IMR-90 (cell line): Measurements from ENCODE around the gene NOC2L. TPM values are rescaled to one million over a fixed set of nuclear protein-coding genes. Genes with fewer than 3 reads are reported as not detected.

Source experiments
- ATAC-seq: fragments of 200-7000 bp; cut with Tn5 transposase; 2 replicates; pipeline ENCODE4 v1.9.1; 2020; ENCODE audit warnings: low read depth, mild to moderate bottlenecking, moderate library complexity
- BruUV-seq: library from RNA; stranded (reverse); fragments of 400-500 nt; replicated peaks from 2 replicates; lab custom pipeline; 2021; lab: Mats Ljungman, UMichigan
- CTCF ChIA-PET: fragments of 300-600 bp; formaldehyde crosslinking; extraction: SDS; loops from one replicate; lab custom pipeline; 2021; ENCODE audit warnings: antibody characterized with exemption; lab: Yijun Ruan, JAX
- POLR2A ChIA-PET: fragments of 300-600 bp; sonication (Branson Sonifier 250); formaldehyde crosslinking; loops from one replicate; lab custom pipeline; 2022; ENCODE audit warnings: antibody characterized with exemption; ENCODE audit not compliant: unreplicated experiment; lab: Charles Lee
- DNase-seq: peaks from one replicate; pipeline ENCODE4 v3.0.0; 2013
- H2AFZ ChIP-seq: replicated peaks from 2 replicates; pipeline ENCODE3; 2013; ENCODE audit warnings: low read length, mild to moderate bottlenecking; ENCODE audit not compliant: poor library complexity
- H2AK5ac ChIP-seq: 2 replicates; pipeline ENCODE4 v1.6.1; 2013; ENCODE audit warnings: low read depth, low read length, inconsistent platforms
- H2AK9ac ChIP-seq: replicated peaks from 2 replicates; pipeline ENCODE3; 2013; ENCODE audit warnings: mild to moderate bottlenecking, low read depth, low read length, moderate library complexity; ENCODE audit not compliant: poor library complexity
- H2BK120ac ChIP-seq: 2 replicates; pipeline ENCODE4 v1.6.1; 2013; ENCODE audit warnings: low read depth, low read length, inconsistent platforms
- H2BK15ac ChIP-seq: 3 replicates; pipeline ENCODE4 v1.6.1; 2013; ENCODE audit warnings: low read depth, low read length, inconsistent platforms
- H2BK20ac ChIP-seq: 2 replicates; pipeline ENCODE4 v1.6.1; 2013; ENCODE audit warnings: low read depth, mild to moderate bottlenecking, inconsistent platforms, low read length, moderate library complexity
- H2BK5ac ChIP-seq: 2 replicates; pipeline ENCODE4 v1.6.1; 2013; ENCODE audit warnings: mild to moderate bottlenecking, low read depth, low read length, inconsistent platforms; ENCODE audit not compliant: poor library complexity, severe bottlenecking
- H3K14ac ChIP-seq: replicated peaks from 2 replicates; pipeline ENCODE4 v1.6.1; 2013; ENCODE audit warnings: low read depth, low read length, inconsistent platforms
- H3K18ac ChIP-seq: 2 replicates; pipeline ENCODE4 v1.6.1; 2013; ENCODE audit warnings: low read depth, low read length, control low read depth
- H3K23ac ChIP-seq: 2 replicates; pipeline ENCODE4 v1.6.1; 2013; ENCODE audit warnings: low read depth, low read length, inconsistent platforms
- H3K27ac ChIP-seq: 2 replicates; pipeline ENCODE4 v1.5.1; 2013; ENCODE audit warnings: mild to moderate bottlenecking, control low read depth, low read length; ENCODE audit not compliant: insufficient read depth
- H3K27me3 ChIP-seq: 2 replicates; pipeline ENCODE4 v1.6.1; 2013; ENCODE audit warnings: low read length; ENCODE audit not compliant: control insufficient read depth, insufficient read depth
- H3K36me3 ChIP-seq: 2 replicates; pipeline ENCODE4 v1.6.1; 2013; ENCODE audit warnings: low read length, mixed read lengths; ENCODE audit not compliant: control insufficient read depth, insufficient read depth
- H3K4ac ChIP-seq: 2 replicates; pipeline ENCODE4 v1.6.1; 2013; ENCODE audit warnings: low read depth, low read length, inconsistent platforms
- H3K4me1 ChIP-seq: 2 replicates; pipeline ENCODE4 v1.6.1; 2013; ENCODE audit warnings: low read length, mixed read lengths; ENCODE audit not compliant: control insufficient read depth, insufficient read depth
- H3K4me2 ChIP-seq: 2 replicates; pipeline ENCODE4 v1.6.1; 2013; ENCODE audit warnings: low read depth, mild to moderate bottlenecking, control low read depth, low read length, moderate library complexity
- H3K4me3 ChIP-seq: 2 replicates; pipeline ENCODE4 v1.5.1; 2013; ENCODE audit warnings: low read depth, mild to moderate bottlenecking, control low read depth, low read length, moderate library complexity; ENCODE audit not compliant: insufficient read depth
- H3K56ac ChIP-seq: 2 replicates; pipeline ENCODE4 v1.6.1; 2013; ENCODE audit warnings: low read length, inconsistent platforms; ENCODE audit not compliant: insufficient read depth; ENCODE audit errors: extremely low read depth
- H3K79me1 ChIP-seq, 2 experiments: 2 replicates each; pipeline ENCODE4 v1.6.1; 2013; ENCODE audit warnings: low read length in 2 of 2, inconsistent platforms in 1 of 2, low read depth in 1 of 2
- H3K9ac ChIP-seq: 2 replicates; pipeline ENCODE4 v1.6.1; 2013; ENCODE audit warnings: low read depth, low read length, control low read depth
- H3K9me1 ChIP-seq: 2 replicates; pipeline ENCODE4 v1.6.1; 2013; ENCODE audit warnings: low read length, inconsistent platforms; ENCODE audit not compliant: insufficient read depth
- H3K9me3 ChIP-seq: 2 replicates; pipeline ENCODE4 v1.6.1; 2013; ENCODE audit warnings: low read length; ENCODE audit not compliant: control insufficient read depth, insufficient read depth
- H4K20me1 ChIP-seq: 2 replicates; pipeline ENCODE4 v1.6.1; 2013; ENCODE audit warnings: low read length, inconsistent platforms; ENCODE audit not compliant: insufficient read depth
- H4K5ac ChIP-seq: 2 replicates; pipeline ENCODE4 v1.6.1; 2013; ENCODE audit warnings: mild to moderate bottlenecking, low read depth, low read length, control low read depth
- H4K8ac ChIP-seq, 2 experiments: 2 replicates each; pipeline ENCODE4 v1.6.1; 2013; ENCODE audit warnings: low read depth in 2 of 2, low read length in 2 of 2, control low read depth in 1 of 2, inconsistent platforms in 1 of 2
- H4K91ac ChIP-seq: 2 replicates; pipeline ENCODE4 v1.6.1; 2013; ENCODE audit warnings: low read depth, low read length, inconsistent platforms; ENCODE audit not compliant: insufficient read depth
- BHLHE40 ChIP-seq: fragments of 150-350 bp; IDR thresholded peaks from 2 replicates; pipeline ENCODE4 v1.6.1; 2016; ENCODE audit warnings: mild to moderate bottlenecking, low read depth, low read length
- CEBPB ChIP-seq: IDR thresholded peaks from 2 replicates; pipeline ENCODE4 v1.6.1; 2012; ENCODE audit warnings: low read depth, low read length, improper control_type of control experiment
- CHD1 ChIP-seq: IDR thresholded peaks from 2 replicates; pipeline ENCODE4 v1.6.1; 2012; ENCODE audit warnings: low read depth, low read length, improper control_type of control experiment
- FOS ChIP-seq: fragments of 150-350 bp; IDR thresholded peaks from 2 replicates; pipeline ENCODE4 v1.6.1; 2016; ENCODE audit warnings: low read depth, low read length
- MAFK ChIP-seq: IDR thresholded peaks from 2 replicates; pipeline ENCODE4 v1.6.1; 2012; ENCODE audit warnings: low read depth, low read length, improper control_type of control experiment
- MAZ ChIP-seq: IDR thresholded peaks from 2 replicates; pipeline ENCODE4 v1.6.1; 2012; ENCODE audit warnings: low read depth, mild to moderate bottlenecking, low read length, improper control_type of control experiment, moderate library complexity, borderline replicate concordance
- MXI1 ChIP-seq: IDR thresholded peaks from 2 replicates; pipeline ENCODE4 v1.6.1; 2012; ENCODE audit warnings: low read depth, mild to moderate bottlenecking, low read length, moderate library complexity, borderline replicate concordance
- NFE2L2 ChIP-seq: fragments of 150-350 bp; IDR thresholded peaks from 2 replicates; pipeline ENCODE4 v1.6.1; 2016; ENCODE audit warnings: low read depth, mild to moderate bottlenecking, low read length
- POLR2A ChIP-seq: IDR thresholded peaks from 2 replicates; pipeline ENCODE4 v1.6.1; 2012; ENCODE audit warnings: mild to moderate bottlenecking, low read depth, low read length
- RAD21 ChIP-seq: IDR thresholded peaks from 2 replicates; pipeline ENCODE4 v1.6.1; 2012; ENCODE audit warnings: low read length, improper control_type of control experiment
- RCOR1 ChIP-seq: IDR thresholded peaks from 2 replicates; pipeline ENCODE4 v1.6.1; 2012; ENCODE audit warnings: mild to moderate bottlenecking, low read length, improper control_type of control experiment; ENCODE audit not compliant: insufficient replicate concordance
- RFX5 ChIP-seq: IDR thresholded peaks from 2 replicates; pipeline ENCODE4 v1.8.0; 2012; ENCODE audit warnings: low read depth, mild to moderate bottlenecking, low read length, moderate library complexity
- SMC3 ChIP-seq: fragments of 150-350 bp; IDR thresholded peaks from 2 replicates; pipeline ENCODE4 v1.6.1; 2016; ENCODE audit warnings: low read depth, mild to moderate bottlenecking, antibody characterized with exemption, low read length, moderate library complexity
- WGBS, 2 experiments: methylation state at CpG; one replicate each; pipeline versions ENCODE4 v1.1.5 to v1.1.7; 2013; ENCODE audit warnings: missing lambda C conversion rate in 2 of 2; ENCODE audit not compliant: insufficient read length in 1 of 2; ENCODE audit errors: extremely low coverage in 2 of 2; 5-methylcytosine and 5-hydroxymethylcytosine counted together
- dilution Hi-C: fragments of 300-500 bp; cut with HindIII; formaldehyde crosslinking; loops from one replicate; pipeline ENCODE4 v1.14.3; 2018; ENCODE audit warnings: low sequenced_read_pairs; ENCODE audit not compliant: unreplicated experiment
- in situ Hi-C: fragments of 300-500 bp; cut with MboI; formaldehyde crosslinking; loops from 3 replicates; pipeline ENCODE4 v1.14.3; 2019; ENCODE audit warnings: low sequenced_read_pairs, inconsistent platforms, mixed read lengths
- intact Hi-C: fragments of 100-400 bp; cut with micrococcal nuclease; formaldehyde crosslinking; loops from 2 replicates; pipeline ENCODE4 v1.10.0; 2022
- polyA plus RNA-seq, 3 experiments: library from polyadenylated mRNA; depleted of rRNA; stranded (reverse); fragments of >200 nt; gene quantifications; 2 replicates each; pipeline ENCODE4 v1.2.3, GENCODE V29; 2012; ENCODE audit warnings: low replicate concordance in 1 of 3
- total RNA-seq: library from RNA; depleted of rRNA; stranded (reverse); fragments of >200 nt; gene quantifications from 2 replicates; pipeline ENCODE4 v1.2.3, GENCODE V29; 2012
- TF ChIP-seq, protein P1 (sequence below): fragments of 150-350 bp; IDR thresholded peaks from 2 replicates; pipeline ENCODE4 v1.6.1; 2016; ENCODE audit warnings: low read depth, mild to moderate bottlenecking, low read length, moderate library complexity, borderline replicate concordance
- TF ChIP-seq, protein P2 (sequence below): conservative IDR thresholded peaks from 2 replicates; pipeline ENCODE4 v1.5.1; 2012; ENCODE audit warnings: mild to moderate bottlenecking, low read depth, low read length, improper control_type of control experiment
- TF ChIP-seq, protein P3 (sequence below): fragments of 150-350 bp; IDR thresholded peaks from 2 replicates; pipeline ENCODE4 v1.6.1; 2017; ENCODE audit warnings: mild to moderate bottlenecking, antibody characterized with exemption, low read length, low read depth

Gene NOC2L
- total and polyA plus RNA-seq, 2 of the 4 experiments (the other 2 are of a cell fraction) = 74.2 to 106 TPM

DNA sequence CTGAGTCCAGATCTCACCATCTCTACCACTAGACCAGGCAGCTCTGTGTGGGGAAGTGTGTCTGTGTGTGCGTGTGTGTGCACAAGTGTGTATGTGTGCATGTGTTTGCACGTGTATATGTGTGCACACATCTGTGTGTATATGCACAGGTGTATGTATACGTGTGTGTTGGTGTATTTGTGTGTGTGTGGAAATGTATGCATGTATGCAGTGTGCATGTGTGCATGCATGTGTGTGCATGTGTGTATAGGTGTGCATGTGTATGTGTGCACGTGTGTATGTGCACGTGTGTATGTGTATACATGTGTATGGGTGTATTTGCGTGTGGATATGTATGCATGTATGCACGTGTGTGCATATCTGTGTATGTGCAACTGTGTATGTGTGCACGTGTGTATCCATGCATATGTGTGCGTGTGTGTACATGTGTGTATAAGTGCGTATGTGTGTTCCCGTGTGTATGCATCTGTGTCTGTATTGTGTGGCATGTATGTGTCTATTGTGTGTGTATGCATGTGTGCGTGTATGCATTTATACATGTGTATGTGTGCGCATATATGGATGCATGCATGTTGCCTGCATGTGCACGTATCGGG, 10.3 kb upstream of the NOC2L start:
- CTCF ChIA-PET = no interaction called here

More for the DNA sequence above, 10.3 kb upstream of the NOC2L start:
- Histone ChIP-seq H3K23ac (no peak overlapping the region), H3K9me1 (peaks cover 6% of the 10 kb centered on the region), H3K56ac (no peak overlapping the region), H2BK120ac (no peak overlapping the region), H2AK5ac (no peak overlapping the region), H3K9me3 (no peaks in the 10 kb centered on the region), H3K9ac (no peak overlapping the region), H2BK15ac (no peak overlapping the region), H3K18ac (no peak overlapping the region), H3K4me1 (peaks cover 6% of the 10 kb centered on the region; the same call in 1 of the 2 replicates), H3K4me2 (no peak overlapping the region), H2BK5ac (no peak overlapping the region), H4K91ac (no peak overlapping the region), H3K79me1 (peaks cover 0 to 10% of the 10 kb centered on the region in 2 experiments; a peak in 1 of 4 replicates), H3K14ac (no peak overlapping the region), H4K5ac (no peak overlapping the region), H4K20me1 (no peaks in the 10 kb centered on the region; the same call in 1 of the 2 replicates), H3K4ac (no peak overlapping the region), H2BK20ac (no peak overlapping the region), H3K27me3 (peaks cover 5% of the 10 kb centered on the region; the same call in 1 of the 2 replicates), H4K8ac (no peak overlapping the region), H3K4me3 (no peak overlapping the region), H2AFZ (no peak overlapping the region), H2AK9ac (no peak overlapping the region), H3K27ac (no peak overlapping the region), H3K36me3 (peaks cover 4% of the 10 kb centered on the region)
- DNase-seq (no peak), ATAC-seq (no peak)
- dilution Hi-C loops = no loop called here
- BruUV-seq = no TSS peak
- WGBS, 2 experiments = 92% methylated on average over 13 of the region's 15 CpGs; no CpG with 5 or more reads in 1 of the 2 experiments
- in situ Hi-C loops = no loop called here
- POLR2A ChIA-PET = no interaction called here
- TF ChIP-seq MAFK (no peak), RFX5 (no peak), NFE2L2 (no peak), MXI1 (no peak), RAD21 (no peak), SMC3 (no peak), FOS (no peak), CHD1 (no peak), BHLHE40 (no peak), RCOR1 (no peak), MAZ (no peak), POLR2A (no peak), CEBPB (no peak)
- TF ChIP-seq, protein P1, sequence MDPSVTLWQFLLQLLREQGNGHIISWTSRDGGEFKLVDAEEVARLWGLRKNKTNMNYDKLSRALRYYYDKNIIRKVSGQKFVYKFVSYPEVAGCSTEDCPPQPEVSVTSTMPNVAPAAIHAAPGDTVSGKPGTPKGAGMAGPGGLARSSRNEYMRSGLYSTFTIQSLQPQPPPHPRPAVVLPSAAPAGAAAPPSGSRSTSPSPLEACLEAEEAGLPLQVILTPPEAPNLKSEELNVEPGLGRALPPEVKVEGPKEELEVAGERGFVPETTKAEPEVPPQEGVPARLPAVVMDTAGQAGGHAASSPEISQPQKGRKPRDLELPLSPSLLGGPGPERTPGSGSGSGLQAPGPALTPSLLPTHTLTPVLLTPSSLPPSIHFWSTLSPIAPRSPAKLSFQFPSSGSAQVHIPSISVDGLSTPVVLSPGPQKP = no peak
- TF ChIP-seq, protein P2, sequence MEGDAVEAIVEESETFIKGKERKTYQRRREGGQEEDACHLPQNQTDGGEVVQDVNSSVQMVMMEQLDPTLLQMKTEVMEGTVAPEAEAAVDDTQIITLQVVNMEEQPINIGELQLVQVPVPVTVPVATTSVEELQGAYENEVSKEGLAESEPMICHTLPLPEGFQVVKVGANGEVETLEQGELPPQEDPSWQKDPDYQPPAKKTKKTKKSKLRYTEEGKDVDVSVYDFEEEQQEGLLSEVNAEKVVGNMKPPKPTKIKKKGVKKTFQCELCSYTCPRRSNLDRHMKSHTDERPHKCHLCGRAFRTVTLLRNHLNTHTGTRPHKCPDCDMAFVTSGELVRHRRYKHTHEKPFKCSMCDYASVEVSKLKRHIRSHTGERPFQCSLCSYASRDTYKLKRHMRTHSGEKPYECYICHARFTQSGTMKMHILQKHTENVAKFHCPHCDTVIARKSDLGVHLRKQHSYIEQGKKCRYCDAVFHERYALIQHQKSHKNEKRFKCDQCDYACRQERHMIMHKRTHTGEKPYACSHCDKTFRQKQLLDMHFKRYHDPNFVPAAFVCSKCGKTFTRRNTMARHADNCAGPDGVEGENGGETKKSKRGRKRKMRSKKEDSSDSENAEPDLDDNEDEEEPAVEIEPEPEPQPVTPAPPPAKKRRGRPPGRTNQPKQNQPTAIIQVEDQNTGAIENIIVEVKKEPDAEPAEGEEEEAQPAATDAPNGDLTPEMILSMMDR = no peak
- TF ChIP-seq, protein P3, sequence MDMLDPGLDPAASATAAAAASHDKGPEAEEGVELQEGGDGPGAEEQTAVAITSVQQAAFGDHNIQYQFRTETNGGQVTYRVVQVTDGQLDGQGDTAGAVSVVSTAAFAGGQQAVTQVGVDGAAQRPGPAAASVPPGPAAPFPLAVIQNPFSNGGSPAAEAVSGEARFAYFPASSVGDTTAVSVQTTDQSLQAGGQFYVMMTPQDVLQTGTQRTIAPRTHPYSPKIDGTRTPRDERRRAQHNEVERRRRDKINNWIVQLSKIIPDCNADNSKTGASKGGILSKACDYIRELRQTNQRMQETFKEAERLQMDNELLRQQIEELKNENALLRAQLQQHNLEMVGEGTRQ = no peak
- intact Hi-C loops = no loop called here
